NOMO-1 treated with dmso at 0.1 percent for 144 hours (cell line): Measurements from ENCODE around the gene MGAT5.

Experiments
- DNase-seq: peaks from one replicate; lab custom pipeline; 2025; ENCODE audit not compliant: unreplicated experiment; lab: John Stamatoyannopoulos, UW

MGAT5 gene

GRCh38 chr2:134230885-134231284, 23.0 kb upstream of the MGAT5 start:
- no peak for DNase-seq

DNA sequence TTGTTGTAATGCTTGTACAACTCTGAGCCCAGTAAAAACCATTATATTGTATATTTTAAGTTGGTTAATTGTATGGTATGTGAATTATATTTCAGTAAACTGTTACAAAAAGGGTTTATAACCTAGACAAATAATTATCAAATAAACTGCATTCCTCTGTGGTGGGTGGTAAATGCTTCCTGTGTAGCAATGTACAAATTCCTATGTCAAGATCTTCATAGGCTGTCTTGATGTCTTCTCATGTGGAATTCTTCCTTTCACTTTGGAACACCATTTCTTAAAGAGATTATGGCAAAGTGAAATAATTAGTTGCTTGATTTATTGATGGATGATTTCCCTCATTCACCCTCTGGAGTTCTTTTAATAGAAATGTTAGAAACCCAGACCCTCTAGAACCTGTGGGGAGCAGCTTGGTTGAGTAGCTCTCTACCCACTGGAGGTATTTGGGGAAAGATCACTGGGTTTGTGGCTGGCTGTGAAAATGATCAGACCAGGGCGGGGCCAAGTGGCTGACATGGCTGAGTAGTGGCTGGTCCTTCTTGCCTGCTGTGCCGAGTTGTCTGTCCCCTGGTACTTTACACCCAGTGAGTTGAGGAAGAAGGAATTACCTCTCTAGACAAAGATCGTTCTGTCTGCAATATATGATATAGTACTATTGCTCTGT, 22.4 kb upstream of the MGAT5 start:
- no peak for DNase-seq

DNA sequence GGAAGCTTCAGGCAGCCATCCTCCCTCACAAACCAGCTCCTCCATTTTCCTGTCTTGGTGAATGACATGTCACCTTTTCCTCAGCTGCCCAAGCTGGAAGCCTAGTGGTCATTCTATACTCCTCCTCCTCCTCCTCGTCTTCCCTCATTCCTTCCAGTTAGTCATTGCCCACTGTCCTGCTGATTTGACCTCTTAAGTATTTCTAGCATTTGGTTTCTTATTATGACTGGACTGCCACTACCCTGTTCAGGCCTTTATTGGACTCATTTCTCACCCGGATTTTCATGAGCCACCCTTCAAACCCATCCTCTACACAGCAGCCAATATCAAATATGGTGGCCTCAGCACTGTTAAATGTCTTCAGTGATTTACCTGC, 21.9 kb upstream of the MGAT5 start:
- DNase-seq: no peak

DNA sequence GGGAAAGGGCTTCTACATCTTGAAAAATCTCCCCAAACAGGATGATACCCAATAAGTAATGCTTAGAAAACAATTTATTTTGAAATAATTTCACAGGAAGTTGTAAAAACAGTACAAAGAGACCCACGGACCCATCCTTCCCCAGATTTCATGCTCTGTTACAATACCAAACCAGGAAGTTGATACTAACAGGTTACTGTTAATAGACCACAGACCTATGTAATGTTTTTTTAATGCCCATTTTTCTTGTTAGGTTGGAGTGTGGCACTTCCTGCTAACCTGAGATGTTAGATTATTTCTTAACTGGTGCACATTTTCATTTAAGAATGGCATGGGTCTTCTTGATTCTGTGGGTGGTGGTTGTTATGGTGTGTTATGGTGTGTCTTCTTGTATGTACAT, 21.4 kb upstream of the MGAT5 start:
- DNase-seq: peak; percentile 16

GRCh38 chr2:134232868-134233727, 20.8 kb upstream of the MGAT5 start:
- DNase-seq: peak; percentile 42

DNA sequence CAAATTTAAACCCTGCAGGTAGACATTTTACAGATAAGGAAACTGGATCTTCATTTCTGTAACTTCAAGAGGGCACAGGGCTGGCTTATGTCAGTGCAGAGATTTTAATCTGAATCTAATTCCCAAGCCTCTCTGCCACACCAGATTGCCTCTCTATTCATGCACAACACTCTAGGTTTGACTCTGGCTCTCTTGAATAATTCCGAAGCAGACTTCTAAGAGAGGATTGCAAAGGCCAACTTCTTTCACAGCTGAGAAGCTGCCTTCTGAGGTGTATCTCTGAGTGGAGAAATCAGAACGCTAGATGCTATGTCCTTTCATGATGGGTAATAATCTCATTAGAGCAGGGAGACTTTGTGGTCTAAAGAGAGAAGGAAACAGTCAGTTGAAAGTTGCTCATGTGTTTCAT, 20.1 kb upstream of the MGAT5 start:
- DNase-seq: no peak

GRCh38 chr2:134234535-134234934, 19.3 kb upstream of the MGAT5 start:
- no peak for DNase-seq

GRCh38 chr2:134235510-134236144, 18.2 kb upstream of the MGAT5 start:
- no peak for DNase-seq

DNA sequence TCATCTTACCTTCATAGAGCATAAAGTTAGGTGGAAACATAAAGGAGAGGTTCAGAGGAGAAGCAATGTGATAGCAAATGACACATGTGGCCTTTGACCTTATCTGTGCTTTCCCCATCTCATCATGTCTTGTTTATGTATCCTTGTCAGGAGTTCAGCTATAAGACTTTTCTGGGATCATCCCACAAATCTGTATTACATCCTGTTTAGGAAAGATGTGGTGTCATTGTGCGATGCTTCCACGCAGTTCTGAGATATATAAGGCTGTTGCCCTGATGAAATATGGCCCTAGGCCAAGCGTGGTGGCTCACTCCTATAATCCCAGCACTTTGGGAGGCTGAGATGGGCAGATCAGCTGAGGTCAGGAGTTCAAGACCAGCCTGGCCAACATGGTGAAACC, 15.5 kb upstream of the MGAT5 start:
- no peak for DNase-seq

- no peak for DNase-seq
These were observed 13.8 kb upstream of the MGAT5 start for GRCh38 chr2:134240061-134240460.

DNA sequence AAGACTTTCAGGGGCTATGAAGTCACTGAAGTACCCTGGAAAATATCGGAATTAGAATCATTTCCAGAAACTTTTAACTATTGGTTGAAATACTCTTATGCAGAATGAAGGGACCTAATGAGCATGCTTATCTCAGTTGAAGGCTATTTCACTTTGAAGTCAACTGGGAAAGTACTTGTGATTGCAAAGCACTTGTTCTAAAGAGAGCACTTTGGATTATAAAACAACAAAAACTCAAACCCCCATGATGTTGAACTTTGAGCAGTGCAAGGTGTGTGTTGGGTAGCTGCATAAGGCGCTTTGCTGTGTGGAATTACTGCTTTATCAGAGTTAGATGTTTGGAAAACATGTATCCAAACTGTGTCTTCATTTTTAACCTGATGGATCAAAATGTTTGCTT, 12.0 kb upstream of the MGAT5 start:
- DNase-seq: no peak

- DNase-seq: no peak
These were observed 10.6 kb upstream of the MGAT5 start for GRCh38 chr2:134243244-134243643.

DNA sequence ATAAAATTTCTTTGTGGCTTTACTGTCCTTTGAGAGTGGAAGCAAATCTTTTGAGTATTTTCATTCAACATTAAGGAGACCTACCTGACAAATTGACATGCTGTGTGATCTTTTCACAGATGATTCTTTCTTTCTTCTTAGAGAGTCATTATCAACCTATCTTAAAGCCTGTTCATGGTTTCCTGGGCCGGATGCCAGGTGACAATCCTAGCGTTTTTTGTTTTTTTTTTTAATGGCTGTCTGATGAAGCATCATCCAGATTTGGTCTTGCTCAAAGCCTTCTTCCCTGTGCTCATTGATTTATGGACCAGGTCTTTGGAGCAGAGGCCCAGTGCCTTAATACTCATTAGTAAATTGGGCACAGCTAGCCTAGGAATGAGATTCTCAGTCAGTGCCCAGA, 9.8 kb upstream of the MGAT5 start:
- DNase-seq: no peak

GRCh38 chr2:134244587-134244986, 9.3 kb upstream of the MGAT5 start:
- DNase-seq: no peak

GRCh38 chr2:134245340-134245984, 8.4 kb upstream of the MGAT5 start:
- peak; percentile 49 for DNase-seq

GRCh38 chr2:134246154-134246874, 7.6 kb upstream of the MGAT5 start:
- DNase-seq: no peak

DNA sequence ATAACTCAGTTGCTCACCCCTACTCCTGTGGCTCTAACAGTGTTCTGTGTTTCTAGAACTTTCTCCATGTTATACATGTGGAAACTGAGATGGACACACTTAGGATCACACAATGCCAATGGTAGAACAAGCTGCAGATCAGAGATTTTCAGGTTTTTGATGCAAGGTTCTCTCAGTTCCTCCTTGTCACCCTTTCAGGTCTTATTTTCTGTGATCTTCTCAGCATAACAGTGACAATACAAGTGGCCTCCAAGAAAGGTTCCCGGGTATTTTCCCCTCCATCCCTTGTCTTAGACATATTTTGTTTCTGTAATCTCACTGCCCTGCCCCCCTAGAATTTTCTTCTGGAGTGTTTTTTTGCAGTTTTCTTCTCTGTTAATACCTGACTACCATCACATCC, 6.2 kb upstream of the MGAT5 start:
- no peak for DNase-seq

- no peak for DNase-seq
These were observed 5.0 kb upstream of the MGAT5 start for GRCh38 chr2:134248913-134249312.

DNA sequence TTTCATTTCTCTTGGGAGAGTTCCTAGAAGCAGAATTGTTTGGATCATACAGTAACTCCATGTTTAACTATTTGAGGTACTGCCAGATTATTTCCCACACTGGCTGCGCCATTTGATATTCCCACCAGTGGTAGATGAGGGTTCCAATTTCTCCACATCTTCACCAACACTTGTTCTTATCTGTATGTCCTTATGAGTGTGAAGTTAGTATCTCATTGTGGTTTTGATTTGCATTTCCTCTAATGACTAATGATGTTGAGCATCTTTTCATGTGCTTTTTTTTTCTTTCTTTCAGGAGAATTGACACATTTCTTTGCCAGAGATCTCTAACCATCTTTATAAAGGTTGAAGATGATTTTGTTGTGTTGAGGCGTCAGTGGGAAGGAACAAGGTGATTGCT, 4.1 kb upstream of the MGAT5 start:
- no peak for DNase-seq

GRCh38 chr2:134250840-134251461, 2.9 kb upstream of the MGAT5 start:
- DNase-seq: peak; percentile 9
